Measurements from ENCODE around the gene UBAP1L.

UBAP1L gene

DNA sequence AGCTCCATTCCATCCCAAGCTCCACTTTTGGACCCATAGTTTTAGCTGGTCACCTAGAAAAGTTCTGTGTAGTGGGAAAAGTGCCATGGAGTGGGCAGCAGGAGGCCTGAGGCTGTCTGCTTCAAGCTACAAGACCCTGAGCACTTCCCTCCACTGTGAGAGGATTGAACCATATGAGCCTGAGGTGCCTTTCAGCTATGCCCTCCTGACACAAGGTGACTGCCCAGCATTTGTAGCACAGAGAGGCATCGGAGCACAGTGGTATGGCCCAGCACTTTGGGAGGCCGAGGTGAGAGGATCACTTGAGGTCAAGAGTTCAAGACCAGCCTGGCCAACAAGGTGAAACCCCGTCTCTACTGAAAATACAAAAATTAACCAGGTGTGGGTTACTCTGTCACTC is 42.4 kb downstream of the UBAP1L start:
- DNase-seq (ENCODE audit: low read depth), result no peak
- TF ChIP-seq CTCF (IDR thresholded peaks at IDR 0.05; ENCODE audit: insufficient read depth, low read depth, low read length, missing control alignments), result no peak
- no peak overlapping the region for H3K4me3 ChIP-seq (ENCODE audit: low read length)

GRCh38 chr15:65072027-65072426 is 43.0 kb downstream of the UBAP1L start:
- DNase-seq (ENCODE audit: low read depth), result no peak
- no peak overlapping the region for H3K4me3 ChIP-seq (ENCODE audit: low read length)
- TF ChIP-seq CTCF (IDR thresholded peaks at IDR 0.05; ENCODE audit: insufficient read depth, low read depth, low read length, missing control alignments), result no peak

- H3K4me3 ChIP-seq (ENCODE audit: low read length), result no peak overlapping the region
- TF ChIP-seq CTCF (IDR thresholded peaks at IDR 0.05; ENCODE audit: insufficient read depth, low read depth, low read length, missing control alignments), result no peak
- no peak for DNase-seq (ENCODE audit: low read depth)
Observed at GRCh38 chr15:65071381-65071811, 43.6 kb downstream of the UBAP1L start.

- no peak for TF ChIP-seq CTCF (IDR thresholded peaks at IDR 0.05; ENCODE audit: insufficient read depth, low read depth, low read length, missing control alignments)
- no peak overlapping the region for H3K4me3 ChIP-seq (ENCODE audit: low read length)
- no peak for DNase-seq (ENCODE audit: low read depth)
Observed at GRCh38 chr15:65069779-65070546, 45.0 kb downstream of the UBAP1L start.

DNA sequence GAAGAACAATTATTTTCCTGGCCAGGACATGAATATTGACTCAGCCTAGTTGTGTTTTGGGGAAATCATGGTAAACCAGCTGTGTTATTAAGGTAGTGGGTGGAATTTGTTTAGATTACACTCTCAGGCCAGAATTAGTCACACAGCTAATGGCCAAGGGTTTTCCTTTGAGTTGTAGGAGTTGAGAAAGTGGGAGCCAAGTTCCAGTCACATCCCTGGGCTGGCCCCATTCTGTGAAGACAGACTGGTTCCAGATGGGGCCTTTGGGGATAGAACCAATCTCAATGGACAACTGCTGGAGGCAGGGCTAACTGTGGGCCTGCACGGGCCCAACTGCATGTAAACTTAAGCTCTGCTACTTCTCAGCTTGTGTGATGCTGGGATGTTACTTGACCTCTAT is 45.8 kb downstream of the UBAP1L start:
- TF ChIP-seq CTCF (IDR thresholded peaks at IDR 0.05; ENCODE audit: insufficient read depth, low read depth, low read length, missing control alignments), result no peak
- DNase-seq (ENCODE audit: low read depth), result no peak
- no peak overlapping the region for H3K4me3 ChIP-seq (ENCODE audit: low read length)

DNA sequence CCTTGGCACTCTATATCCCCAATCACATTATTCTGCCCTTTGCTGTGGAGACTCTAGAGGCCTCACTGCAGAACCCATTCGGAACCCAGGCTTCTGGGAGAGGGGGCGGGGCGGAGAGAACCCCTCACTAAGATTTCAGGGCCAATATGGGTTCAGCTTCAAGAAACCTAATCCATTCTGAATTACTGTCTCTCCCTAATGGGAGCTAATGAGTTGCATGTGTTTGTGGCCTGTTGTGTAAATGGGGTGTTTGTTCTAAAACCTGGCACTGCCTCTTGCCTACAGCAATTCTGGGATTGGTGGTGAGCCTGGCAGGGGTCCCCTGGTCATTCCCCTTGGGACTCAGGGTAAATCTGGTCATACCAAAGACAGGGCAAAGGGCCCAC is 46.6 kb downstream of the UBAP1L start:
- TF ChIP-seq CTCF (IDR thresholded peaks at IDR 0.05; ENCODE audit: insufficient read depth, low read depth, low read length, missing control alignments), result no peak
- H3K4me3 ChIP-seq (ENCODE audit: low read length), result no peak overlapping the region

More for the DNA sequence above, 46.6 kb downstream of the UBAP1L start:
- no peak for DNase-seq (ENCODE audit: low read depth)
